NCI-H146 treated with DMSO at 0.1 percent for 48 hours (cell line): ENCODE results near the gene ORMDL3.
"Not testable (repeated sequence)": the region's sequence is repeated elsewhere in the genome, so short reads cannot be mapped to it uniquely, and the experiment has no call there.

Experiments
- DNase-seq: peaks from one replicate; lab custom pipeline; 2025; ENCODE audit not compliant: unreplicated experiment; lab: John Stamatoyannopoulos, UW

The ORMDL3 gene

DNA sequence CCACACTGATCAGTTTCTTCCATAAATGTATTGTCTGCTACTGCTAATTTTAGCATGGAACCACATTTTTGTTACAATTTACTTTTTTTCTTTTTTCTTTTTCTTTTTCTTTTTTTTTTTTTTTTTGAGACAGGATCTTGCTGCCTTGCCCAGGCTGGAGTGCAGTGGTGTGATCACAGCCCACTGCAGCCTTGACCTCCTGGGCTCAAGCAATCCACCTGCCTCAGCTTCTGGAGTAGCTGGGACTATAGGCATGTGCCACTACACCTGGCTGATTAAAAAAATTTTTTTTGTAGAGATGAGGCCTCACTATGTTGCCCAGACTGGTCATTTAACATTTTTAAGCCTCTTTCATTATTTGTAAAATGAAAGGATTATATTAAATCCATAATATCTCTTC lies 40.3 kb downstream of the ORMDL3 start:
- no peak for DNase-seq

GRCh38 chr17:39886102-39886501 lies 41.3 kb downstream of the ORMDL3 start:
- DNase-seq, result not testable (repeated sequence)

DNA sequence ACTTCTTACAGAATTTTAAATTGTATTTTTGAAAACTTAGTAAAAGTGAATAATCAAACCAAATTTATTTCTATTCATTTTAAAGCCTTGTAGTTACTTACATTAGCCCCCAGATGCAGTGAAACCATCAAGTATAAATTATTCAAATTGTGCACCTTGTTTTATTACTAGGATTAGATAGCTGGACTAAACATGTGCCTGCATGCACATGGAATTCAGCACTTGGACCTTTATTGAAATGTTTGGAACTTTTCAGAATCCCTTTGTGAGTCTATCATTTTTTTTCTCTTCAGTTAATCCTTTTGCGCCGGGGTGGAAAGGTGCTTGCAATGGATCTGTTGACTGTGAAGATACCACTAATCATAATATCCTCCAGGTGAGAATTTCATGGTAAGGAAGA lies 54.6 kb downstream of the ORMDL3 start:
- DNase-seq, result no peak

DNA sequence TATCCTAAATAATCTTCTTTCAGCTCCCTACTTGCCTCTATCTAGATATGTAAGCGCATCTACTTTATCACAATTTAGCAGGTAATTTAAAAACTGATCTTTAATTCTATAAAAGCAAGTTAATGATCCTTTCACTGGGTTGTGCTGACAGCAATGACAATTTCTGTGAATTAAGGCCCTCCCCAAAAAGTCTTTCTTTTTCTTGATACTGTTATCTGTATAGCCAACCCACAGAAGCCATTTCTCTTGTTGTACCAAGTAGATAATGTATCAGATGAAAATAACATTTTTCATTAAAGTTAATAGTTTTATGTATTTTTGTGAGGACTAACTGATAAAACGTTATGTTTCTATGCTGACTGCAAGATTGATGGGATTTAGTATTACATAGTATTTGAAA lies 55.6 kb downstream of the ORMDL3 start:
- DNase-seq, result no peak
